Measurements from ENCODE around the gene ITGB1BP2. TPM values are rescaled to one million over a fixed set of nuclear protein-coding genes. Genes with fewer than 3 reads are reported as not detected.
"Not testable (repeated sequence)": the region's sequence is repeated elsewhere in the genome, so short reads cannot be mapped to it uniquely, and the experiment has no call there.

The ITGB1BP2 gene
- total RNA-seq, 1 donor from 2014 or later: 10.2 TPM

- peaks cover 17% of the 10 kb centered on the region for H3K36me3 Mint-ChIP-seq (ENCODE audit: low read depth)
- no peaks in the 10 kb centered on the region for H3K4me1 Mint-ChIP-seq
- H3K9me3 Mint-ChIP-seq: no peaks in the 10 kb centered on the region
- no peak overlapping the region for H3K27ac Mint-ChIP-seq (ENCODE audit: unreplicated experiment)
- H3K4me3 Mint-ChIP-seq: no peak overlapping the region
- TF ChIP-seq CTCF (conservative IDR thresholded peaks at IDR 0.05): no peak
- no peaks in the 10 kb centered on the region for H3K27me3 Mint-ChIP-seq (ENCODE audit: low read depth)
- no peak for DNase-seq (ENCODE audit: low read depth, low spot score)
Measured at GRCh38 chrX:71320126-71320525, 18.6 kb downstream of the ITGB1BP2 start.

GRCh38 chrX:71321731-71322130 lies 20.2 kb downstream of the ITGB1BP2 start:
- no peak for TF ChIP-seq CTCF (conservative IDR thresholded peaks at IDR 0.05)
- Mint-ChIP-seq H3K27me3 (ENCODE audit: low read depth) (no peaks in the 10 kb centered on the region), H3K36me3 (ENCODE audit: low read depth) (peaks cover 14% of the 10 kb centered on the region), H3K9me3 (peaks cover 2% of the 10 kb centered on the region), H3K27ac (ENCODE audit: unreplicated experiment) (no peak overlapping the region), H3K4me3 (no peak overlapping the region), H3K4me1 (no peaks in the 10 kb centered on the region)
- no peak for DNase-seq (ENCODE audit: low read depth, low spot score)

GRCh38 chrX:71324452-71324851 lies 22.9 kb downstream of the ITGB1BP2 start:
- H3K4me1 Mint-ChIP-seq; H3K9me3 Mint-ChIP-seq; DNase-seq (ENCODE audit: low read depth, low spot score); H3K27me3 Mint-ChIP-seq (ENCODE audit: low read depth); H3K27ac Mint-ChIP-seq (ENCODE audit: unreplicated experiment); H3K4me3 Mint-ChIP-seq: not testable (repeated sequence)
- H3K36me3 Mint-ChIP-seq (ENCODE audit: low read depth): peaks cover 16% of the 10 kb centered on the region

GRCh38 chrX:71326394-71326793 lies 24.8 kb downstream of the ITGB1BP2 start:
- no peak for DNase-seq (ENCODE audit: low read depth, low spot score)
- Mint-ChIP-seq H3K4me3 (no peak overlapping the region), H3K9me3 (peaks cover 5% of the 10 kb centered on the region), H3K27ac (ENCODE audit: unreplicated experiment) (no peak overlapping the region), H3K4me1 (no peaks in the 10 kb centered on the region), H3K36me3 (ENCODE audit: low read depth) (peaks cover 12% of the 10 kb centered on the region), H3K27me3 (ENCODE audit: low read depth) (no peaks in the 10 kb centered on the region)
- TF ChIP-seq CTCF (conservative IDR thresholded peaks at IDR 0.05): no peak

GRCh38 chrX:71349151-71349665 lies 47.7 kb downstream of the ITGB1BP2 start:
- H3K27me3 Mint-ChIP-seq (ENCODE audit: low read depth); H3K4me3 Mint-ChIP-seq; H3K4me1 Mint-ChIP-seq; H3K9me3 Mint-ChIP-seq; DNase-seq (ENCODE audit: low read depth, low spot score); H3K36me3 Mint-ChIP-seq (ENCODE audit: low read depth); H3K27ac Mint-ChIP-seq (ENCODE audit: unreplicated experiment): not testable (repeated sequence)

- not testable (repeated sequence) for H3K4me1 Mint-ChIP-seq; H3K36me3 Mint-ChIP-seq (ENCODE audit: low read depth); H3K9me3 Mint-ChIP-seq; H3K27me3 Mint-ChIP-seq (ENCODE audit: low read depth); H3K4me3 Mint-ChIP-seq; H3K27ac Mint-ChIP-seq (ENCODE audit: unreplicated experiment); DNase-seq (ENCODE audit: low read depth, low spot score)
Measured at GRCh38 chrX:71349867-71350266, 48.3 kb downstream of the ITGB1BP2 start.

GRCh38 chrX:71352439-71352838 lies 50.9 kb downstream of the ITGB1BP2 start:
- H3K4me3 Mint-ChIP-seq; H3K36me3 Mint-ChIP-seq (ENCODE audit: low read depth); H3K9me3 Mint-ChIP-seq; H3K27ac Mint-ChIP-seq (ENCODE audit: unreplicated experiment); H3K4me1 Mint-ChIP-seq; H3K27me3 Mint-ChIP-seq (ENCODE audit: low read depth); DNase-seq (ENCODE audit: low read depth, low spot score): not testable (repeated sequence)

Other genes with a start within 250 kb of the ITGB1BP2 start
- gene SNX12, start 233.4 kb upstream of the ITGB1BP2 start, total RNA-seq: 77.5 and 78.3 TPM in 2 replicates
- gene FOXO4, start 205.9 kb upstream of the ITGB1BP2 start, total RNA-seq: 10.1 and 12.0 TPM in 2 replicates
- not detected in 2 replicates for gene CXorf65, start 195.0 kb upstream of the ITGB1BP2 start, total RNA-seq
- not detected in 2 replicates for gene IL2RG, start 190.2 kb upstream of the ITGB1BP2 start, total RNA-seq
- gene MED12, start 183.2 kb upstream of the ITGB1BP2 start, total RNA-seq: 72.5 and 76.3 TPM in 2 replicates
- 29.5 and 31.5 TPM in 2 replicates for gene NLGN3, start 156.9 kb upstream of the ITGB1BP2 start, total RNA-seq
- gene GJB1, start 78.5 kb upstream of the ITGB1BP2 start, total RNA-seq: 12.3 and 12.4 TPM in 2 replicates
- gene ZMYM3, start 47.6 kb upstream of the ITGB1BP2 start, total RNA-seq: 85.2 and 87.1 TPM in 2 replicates
- gene NONO, start 18.1 kb upstream of the ITGB1BP2 start, total RNA-seq: 990 and 1,032 TPM in 2 replicates
- 31.9 and 37.1 TPM in 2 replicates for gene TAF1, start 64.6 kb downstream of the ITGB1BP2 start, total RNA-seq
- gene OGT, start 231.4 kb downstream of the ITGB1BP2 start, total RNA-seq: 121 and 130 TPM in 2 replicates

Data from neural crest cell (in vitro differentiated cells).